Upper lobe of right lung (tissue), 1 donor: ENCODE measurements around the gene GPR75. TPM values are rescaled to one million over a fixed set of nuclear protein-coding genes. Genes with fewer than 3 reads are reported as not detected.

Experiments used
- ATAC-seq: fragments of 200-7000 bp; cut with Tn5 transposase; one replicate; pipeline ENCODE4 v1.9.1; 2020; ENCODE audit warnings: mild to moderate bottlenecking, moderate library complexity
- DNase-seq: peaks from one replicate; pipeline ENCODE4 v3.0.0-alpha.2; 2020
- H3K27ac ChIP-seq: fragments of 200-600 bp; one replicate; pipeline ENCODE4 v1.8.0; 2022
- H3K27me3 ChIP-seq: fragments of 200-600 bp; one replicate; pipeline ENCODE4 v1.8.0; 2022; ENCODE audit warnings: mild to moderate bottlenecking
- H3K36me3 ChIP-seq: fragments of 200-600 bp; one replicate; pipeline ENCODE4 v1.8.0; 2022
- H3K4me1 ChIP-seq: fragments of 200-600 bp; one replicate; pipeline ENCODE4 v1.8.0; 2022
- H3K4me3 ChIP-seq: fragments of 200-600 bp; one replicate; pipeline ENCODE4 v1.8.0; 2022; ENCODE audit warnings: mild to moderate bottlenecking
- H3K9me3 ChIP-seq: fragments of 200-600 bp; one replicate; pipeline ENCODE4 v1.8.0; 2022
- intact Hi-C: fragments of 100-400 bp; cut with DNase I; formaldehyde crosslinking; loops from one replicate; pipeline ENCODE4 v1.11.0; 2022
- microRNA-seq: library from miRNA; unstranded; fragments of <30 nt; microRNA quantifications from one replicate; pipeline ENCODE4 v1.2.0, GENCODE V29; 2020; ENCODE audit warnings: borderline microRNAs expressed
- total RNA-seq: library from RNA; stranded (reverse); fragmentation: NEBNext Ultra II Directional; extraction: Animal tissue kit (Norgen Biotek cat#: 25700); gene quantifications from one replicate; pipeline ENCODE4 v1.2.1, GENCODE V29; 2021
- TF ChIP-seq, protein P1 (sequence below): fragments of 200-600 bp; IDR thresholded peaks from one replicate; pipeline ENCODE4 v1.8.0; 2022; ENCODE audit warnings: antibody characterized with exemption
- donor health status: DM: no; HTN: yes; CAD: no; lungs with severe emphysema.

The GPR75 gene
- total RNA-seq, 1 donor from 2014 or later = 2.5 TPM

DNA sequence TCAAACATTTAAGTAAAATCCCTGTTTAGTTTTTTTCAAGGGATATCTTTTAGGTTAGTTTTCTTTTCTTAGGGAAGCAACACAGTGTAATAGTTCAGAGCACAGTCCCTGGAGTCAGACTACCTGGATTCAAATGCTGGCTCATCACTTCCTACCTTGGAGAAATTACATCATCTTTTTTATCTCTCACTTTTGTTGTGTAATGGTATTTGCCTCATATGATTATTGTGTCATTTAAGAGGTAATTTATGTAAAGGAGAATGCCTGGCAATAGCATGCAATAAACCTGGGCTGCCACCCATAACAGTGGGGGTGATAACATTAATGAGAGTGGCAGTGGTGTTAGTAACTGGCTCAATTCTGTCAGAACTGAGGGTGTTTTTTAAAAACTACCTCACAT lies 46.6 kb downstream of the GPR75 start:
- Histone ChIP-seq H3K4me1 (no peaks in the 10 kb centered on the region), H3K27ac (no peak overlapping the region)
- ATAC-seq = no peak

DNA sequence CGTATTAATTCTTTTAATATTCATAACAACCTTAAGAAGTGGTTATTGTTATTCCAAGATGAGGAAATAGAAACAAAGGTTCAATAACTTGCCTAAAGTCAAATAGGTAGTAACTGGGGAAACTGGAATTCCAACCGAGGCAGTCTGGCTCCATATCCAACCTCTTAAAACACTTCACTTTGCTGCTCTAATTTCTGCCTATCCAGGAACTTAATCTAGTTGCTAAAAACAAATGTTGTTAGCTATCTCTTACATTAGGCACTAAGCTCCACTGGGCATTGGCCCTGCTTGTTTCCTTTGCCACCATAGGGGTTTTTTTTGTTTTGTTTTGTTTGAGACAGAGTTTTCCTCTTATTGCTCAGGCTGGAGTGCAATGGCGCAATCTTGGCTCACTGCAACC lies 48.2 kb downstream of the GPR75 start:
- TF ChIP-seq, protein P1, sequence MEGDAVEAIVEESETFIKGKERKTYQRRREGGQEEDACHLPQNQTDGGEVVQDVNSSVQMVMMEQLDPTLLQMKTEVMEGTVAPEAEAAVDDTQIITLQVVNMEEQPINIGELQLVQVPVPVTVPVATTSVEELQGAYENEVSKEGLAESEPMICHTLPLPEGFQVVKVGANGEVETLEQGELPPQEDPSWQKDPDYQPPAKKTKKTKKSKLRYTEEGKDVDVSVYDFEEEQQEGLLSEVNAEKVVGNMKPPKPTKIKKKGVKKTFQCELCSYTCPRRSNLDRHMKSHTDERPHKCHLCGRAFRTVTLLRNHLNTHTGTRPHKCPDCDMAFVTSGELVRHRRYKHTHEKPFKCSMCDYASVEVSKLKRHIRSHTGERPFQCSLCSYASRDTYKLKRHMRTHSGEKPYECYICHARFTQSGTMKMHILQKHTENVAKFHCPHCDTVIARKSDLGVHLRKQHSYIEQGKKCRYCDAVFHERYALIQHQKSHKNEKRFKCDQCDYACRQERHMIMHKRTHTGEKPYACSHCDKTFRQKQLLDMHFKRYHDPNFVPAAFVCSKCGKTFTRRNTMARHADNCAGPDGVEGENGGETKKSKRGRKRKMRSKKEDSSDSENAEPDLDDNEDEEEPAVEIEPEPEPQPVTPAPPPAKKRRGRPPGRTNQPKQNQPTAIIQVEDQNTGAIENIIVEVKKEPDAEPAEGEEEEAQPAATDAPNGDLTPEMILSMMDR = no peak
- Histone ChIP-seq H3K36me3 (peaks cover 100% of the 10 kb centered on the region), H3K9me3 (no peaks in the 10 kb centered on the region), H3K4me3 (no peak overlapping the region), H3K27me3 (no peaks in the 10 kb centered on the region), H3K27ac (no peak overlapping the region), H3K4me1 (no peaks in the 10 kb centered on the region)
- ATAC-seq = no peak
- DNase-seq = no peak
- intact Hi-C loops = no loop called here

More for the DNA sequence above, 46.6 kb downstream of the GPR75 start:
- TF ChIP-seq, protein P1 = no peak
- Histone ChIP-seq H3K9me3 (no peaks in the 10 kb centered on the region), H3K36me3 (peaks cover 100% of the 10 kb centered on the region), H3K4me3 (no peak overlapping the region), H3K27me3 (no peaks in the 10 kb centered on the region)
- intact Hi-C loops = no loop called here
- no peak for DNase-seq

Small RNA genes within 50 kb of the gene (microRNA-seq; reads per million reads assigned to microRNA genes)
- not detected for gene MIR3682

Other genes with a start within 250 kb of the GPR75 start
- gene CHAC2, start 92.2 kb downstream of the GPR75 start, total RNA-seq = 3.6 TPM
- 29.0 TPM for gene ASB3, start 73.0 kb downstream of the GPR75 start, total RNA-seq
- gene ERLEC1, start 72.9 kb downstream of the GPR75 start, total RNA-seq = 59.6 TPM
- gene PSME4, start 111.0 kb upstream of the GPR75 start, total RNA-seq = 44.5 TPM